ENCODE results near the gene LANCL2. TPM values are rescaled to one million over a fixed set of nuclear protein-coding genes. Genes with fewer than 3 reads are reported as not detected.

The LANCL2 gene
- total and polyA plus RNA-seq, 9 of the 15 experiments (the other 6 are each of a cell fraction or from before 2014, with no cell fraction given), result 5.3 to 18.5 (median 13.5) TPM

DNA sequence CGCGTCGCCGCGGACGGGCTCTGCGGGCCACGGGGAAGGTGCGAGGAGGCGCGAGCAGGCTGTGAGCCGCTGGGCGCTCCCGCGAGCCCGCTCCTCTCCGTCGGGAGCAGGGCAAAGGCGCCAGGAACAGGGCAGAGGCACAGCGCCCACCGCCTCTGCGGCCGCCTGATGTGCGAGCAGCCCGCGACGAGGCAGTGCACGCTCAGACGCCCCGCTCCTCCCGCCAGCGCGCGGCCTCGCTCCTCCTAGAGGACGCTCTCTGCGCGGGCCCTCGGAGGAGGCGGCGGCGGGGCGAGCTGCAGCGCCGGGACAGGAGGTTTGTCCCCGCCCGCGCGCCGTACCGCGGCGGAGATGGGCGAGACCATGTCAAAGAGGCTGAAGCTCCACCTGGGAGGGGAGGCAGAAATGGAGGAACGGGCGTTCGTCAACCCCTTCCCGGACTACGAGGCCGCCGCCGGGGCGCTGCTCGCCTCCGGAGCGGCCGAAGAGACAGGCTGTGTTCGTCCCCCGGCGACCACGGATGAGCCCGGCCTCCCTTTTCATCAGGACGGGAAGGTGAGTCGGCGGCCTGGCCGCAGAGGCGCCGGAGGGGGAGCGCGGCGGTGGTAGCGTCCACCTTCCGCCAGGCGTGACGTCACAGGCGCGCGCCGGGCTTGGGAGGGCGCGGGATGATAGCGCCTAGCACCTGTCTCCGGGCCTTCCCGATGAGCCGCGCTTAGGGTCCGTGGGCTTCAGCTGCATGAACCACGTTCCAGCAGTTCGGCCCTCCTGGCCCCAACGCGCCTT, 731 bp downstream of the LANCL2 start (continued):
- TF ChIP-seq EZH2 (IDR thresholded peaks at IDR 0.05; ENCODE audit: borderline replicate concordance, low read depth, low read length), result no peak
- TF ChIP-seq, protein P1, sequence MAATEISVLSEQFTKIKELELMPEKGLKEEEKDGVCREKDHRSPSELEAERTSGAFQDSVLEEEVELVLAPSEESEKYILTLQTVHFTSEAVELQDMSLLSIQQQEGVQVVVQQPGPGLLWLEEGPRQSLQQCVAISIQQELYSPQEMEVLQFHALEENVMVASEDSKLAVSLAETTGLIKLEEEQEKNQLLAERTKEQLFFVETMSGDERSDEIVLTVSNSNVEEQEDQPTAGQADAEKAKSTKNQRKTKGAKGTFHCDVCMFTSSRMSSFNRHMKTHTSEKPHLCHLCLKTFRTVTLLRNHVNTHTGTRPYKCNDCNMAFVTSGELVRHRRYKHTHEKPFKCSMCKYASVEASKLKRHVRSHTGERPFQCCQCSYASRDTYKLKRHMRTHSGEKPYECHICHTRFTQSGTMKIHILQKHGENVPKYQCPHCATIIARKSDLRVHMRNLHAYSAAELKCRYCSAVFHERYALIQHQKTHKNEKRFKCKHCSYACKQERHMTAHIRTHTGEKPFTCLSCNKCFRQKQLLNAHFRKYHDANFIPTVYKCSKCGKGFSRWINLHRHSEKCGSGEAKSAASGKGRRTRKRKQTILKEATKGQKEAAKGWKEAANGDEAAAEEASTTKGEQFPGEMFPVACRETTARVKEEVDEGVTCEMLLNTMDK (IDR thresholded peaks at IDR 0.05; ENCODE audit: borderline replicate concordance, insufficient read depth, low read depth, low read length, poor library complexity, severe bottlenecking), result peak; percentile 78
- no peak for TF ChIP-seq ZFP36 (IDR thresholded peaks at IDR 0.05; ENCODE audit: low read depth, low read length, partially characterized antibody)
- TF ChIP-seq ZNF41 (CRISPR knock-in tag; conservative IDR thresholded peaks at IDR 0.05), result 0 out of 2 replicates have a peak, but pooled peaks have one; percentile 38
- TF ChIP-seq, protein P2, sequence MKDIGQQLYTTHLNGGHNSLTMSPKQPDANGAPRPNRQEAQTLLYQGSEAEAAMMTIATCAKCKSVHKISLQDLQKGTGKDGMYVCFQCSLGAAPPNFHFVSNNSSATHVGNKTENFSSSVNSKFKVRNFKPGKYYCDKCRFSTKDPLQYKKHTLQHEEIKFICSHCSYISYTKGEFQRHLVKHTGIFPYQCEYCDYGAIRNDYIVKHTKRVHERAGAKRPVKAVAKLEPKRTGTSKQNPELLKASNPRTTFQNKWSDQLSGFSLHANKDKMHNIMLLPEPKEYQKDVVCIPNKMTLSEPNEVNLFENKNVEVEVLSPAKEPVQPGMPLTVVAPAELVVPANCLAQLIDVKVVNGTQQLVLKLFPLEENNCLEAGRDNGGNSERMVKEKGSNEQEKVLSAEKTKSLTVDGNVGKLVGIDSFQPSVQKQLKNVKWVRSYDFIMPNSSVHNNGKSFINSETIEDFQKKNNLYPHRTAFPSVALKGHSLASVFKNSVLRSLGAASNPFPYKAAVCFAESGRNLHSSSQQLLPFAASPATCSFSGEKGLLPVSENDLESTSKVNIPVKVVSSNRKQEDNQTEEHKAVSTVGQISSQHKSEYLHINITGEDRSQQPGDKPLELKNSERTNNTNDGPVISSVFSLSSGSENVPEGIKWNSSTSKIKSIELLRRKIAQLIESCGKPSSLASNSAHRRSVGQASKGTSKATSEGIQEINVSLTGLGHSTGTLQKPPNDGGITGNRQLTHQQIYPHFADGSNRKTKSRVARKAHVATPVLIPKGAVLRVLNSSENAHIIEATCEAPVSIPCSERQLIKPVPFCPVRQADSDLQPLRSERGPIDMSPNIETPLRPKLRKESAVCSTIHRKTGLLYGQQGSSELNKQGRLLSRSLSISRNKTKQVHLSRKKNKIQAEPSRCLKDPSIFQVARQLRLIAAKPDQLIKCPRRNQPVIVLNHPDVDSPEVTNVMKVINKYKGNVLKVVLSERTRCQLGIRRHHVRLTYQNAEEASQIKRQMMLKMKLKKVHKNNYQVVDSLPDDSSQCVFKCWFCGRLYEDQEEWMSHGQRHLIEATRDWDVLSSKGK (CRISPR knock-in tag; IDR thresholded peaks at IDR 0.05), result no peak
- TF ChIP-seq LCOR (CRISPR knock-in tag; IDR thresholded peaks at IDR 0.05), result peak; percentile 85; the same call in 1 of the 2 replicates
- TF ChIP-seq ZNF431 (CRISPR knock-in tag; IDR thresholded peaks at IDR 0.05), result peak; percentile 68; the same call in 1 of the 2 replicates
- no peak for TF ChIP-seq KAT8 (IDR thresholded peaks at IDR 0.05; ENCODE audit: low read depth)
- TF ChIP-seq E2F8 (IDR thresholded peaks at IDR 0.05; ENCODE audit: low read depth, partially characterized antibody), result peak; percentile 75
- TF ChIP-seq CUX1 (CRISPR knock-in tag; IDR thresholded peaks at IDR 0.05), result no peak
- no peak for TF ChIP-seq RBM34 (IDR thresholded peaks at IDR 0.05; ENCODE audit: borderline replicate concordance, insufficient read depth, low read length)
- no peak for TF ChIP-seq EHMT2 (IDR thresholded peaks at IDR 0.05)
